ENCODE results near the gene USP48. TPM values are rescaled to one million over a fixed set of nuclear protein-coding genes. Genes with fewer than 3 reads are reported as not detected.

USP48 gene
- total RNA-seq, 4 donors from 2014 or later: 11.5 to 24.4 (median 14.5) TPM

GRCh38 chr1:21673277-21673780 lies 109.6 kb downstream of the USP48 start:
- H3K27ac ChIP-seq: no peak overlapping the region
- DNase-seq: peak in 1 of 2 donors; percentile 47

GRCh38 chr1:21672478-21673276 lies 110.3 kb downstream of the USP48 start:
- Histone ChIP-seq H3K4me1 (peaks cover 24 to 31% of the 10 kb centered on the region in 2 donors), H3K27me3 (peaks cover 33 to 35% (median 34%) of the 10 kb centered on the region in 3 donors), H3K27ac (no peak overlapping the region), H3K9me3 (no peaks in the 10 kb centered on the region), H3K4me3 (no peak overlapping the region), H3K36me3 (no peaks in the 10 kb centered on the region)
- DNase-seq (no peak), ATAC-seq (no peak)
- TF ChIP-seq POLR2A (IDR thresholded peaks at IDR 0.05): no peak
- TF ChIP-seq CTCF (IDR thresholded peaks at IDR 0.05 in 4 of 5, conservative IDR thresholded peaks at IDR 0.05 in 1 of 5): no peak
- intact Hi-C loops (cut with DNase I; ENCODE audit: low total_unique reads) (no loop called here), in situ Hi-C loops (cut with MboI; ENCODE audit: low sequenced_read_pairs in 4 of 4) (loop anchor here in 1 of 4 donors (25.0 kb wide), 1 partner anchor 435 kb away; no protein-coding TSS in a partner anchor)

More at GRCh38 chr1:21673277-21673780, 109.6 kb downstream of the USP48 start:
- no peak for TF ChIP-seq POLR2A (IDR thresholded peaks at IDR 0.05)
- no peak for TF ChIP-seq CTCF (IDR thresholded peaks at IDR 0.05 in 4 of 5, conservative IDR thresholded peaks at IDR 0.05 in 1 of 5)
- Histone ChIP-seq H3K4me1 (peaks cover 24 to 31% of the 10 kb centered on the region in 2 donors), H3K9me3 (no peaks in the 10 kb centered on the region), H3K27me3 (peaks cover 27 to 28% (median 27%) of the 10 kb centered on the region in 3 donors), H3K4me3 (no peak overlapping the region), H3K36me3 (no peaks in the 10 kb centered on the region)
- peak; percentile 39 to 60 for ATAC-seq
- in situ Hi-C loops (cut with MboI; ENCODE audit: low sequenced_read_pairs in 4 of 4): loop anchor here in 1 of 4 donors (25.0 kb wide), 1 partner anchor 436 kb away; no protein-coding TSS in a partner anchor
- intact Hi-C loops (cut with DNase I; ENCODE audit: low total_unique reads): no loop called here

GRCh38 chr1:21671915-21672314 lies 111.0 kb downstream of the USP48 start:
- H3K4me1 ChIP-seq: peaks cover 24 to 31% of the 10 kb centered on the region in 2 donors
- H3K4me3 ChIP-seq: no peak overlapping the region
- no peak for TF ChIP-seq POLR2A (IDR thresholded peaks at IDR 0.05)
- TF ChIP-seq CTCF (IDR thresholded peaks at IDR 0.05 in 4 of 5, conservative IDR thresholded peaks at IDR 0.05 in 1 of 5): no peak
- peaks cover 41 to 43% (median 41%) of the 10 kb centered on the region in 3 donors for H3K27me3 ChIP-seq
- ATAC-seq (no peak), DNase-seq (no peak)
- H3K36me3 ChIP-seq: no peaks in the 10 kb centered on the region
- intact Hi-C loops (cut with DNase I; ENCODE audit: low total_unique reads): no loop called here
- no peaks in the 10 kb centered on the region for H3K9me3 ChIP-seq
- no peak overlapping the region for H3K27ac ChIP-seq
- in situ Hi-C loops (cut with MboI; ENCODE audit: low sequenced_read_pairs in 4 of 4): loop anchor here in 1 of 4 donors (25.0 kb wide), 1 partner anchor 435 kb away; no protein-coding TSS in a partner anchor

GRCh38 chr1:21670956-21671902 lies 111.7 kb downstream of the USP48 start:
- Histone ChIP-seq H3K36me3 (no peaks in the 10 kb centered on the region), H3K4me3 (no peak overlapping the region), H3K27ac (no peak overlapping the region), H3K4me1 (peaks cover 24 to 31% of the 10 kb centered on the region in 2 donors), H3K27me3 (peaks cover 45 to 49% (median 46%) of the 10 kb centered on the region in 3 donors), H3K9me3 (no peaks in the 10 kb centered on the region)
- DNase-seq (no peak), ATAC-seq (no peak)
- in situ Hi-C loops (cut with MboI; ENCODE audit: low sequenced_read_pairs in 4 of 4): loop anchor here in 1 of 4 donors (25.0 kb wide), 1 partner anchor 434 kb away; no protein-coding TSS in a partner anchor
- TF ChIP-seq POLR2A (IDR thresholded peaks at IDR 0.05) (no peak), CTCF (IDR thresholded peaks at IDR 0.05 in 4 of 5, conservative IDR thresholded peaks at IDR 0.05 in 1 of 5) (no peak)
- intact Hi-C loops (cut with DNase I; ENCODE audit: low total_unique reads): no loop called here

Measured in gastrocnemius medialis (tissue), 4 donors.